Skeletal muscle cell (primary cell): Measurements from ENCODE around the gene ELFN1.
A peak's percentile ranks its signal among the peaks of the same experiment; 100 is the strongest.

Experiments
- DNase-seq: peaks from one replicate; pipeline ENCODE4 v3.0.0-alpha.2; 2010; ENCODE audit warnings: low read depth
- H3K4me3 ChIP-seq: 2 replicates; pipeline ENCODE4 v1.5.1; 2011; ENCODE audit warnings: low read depth, mild to moderate bottlenecking, control low read depth, low read length, moderate library complexity

ELFN1 gene

DNA sequence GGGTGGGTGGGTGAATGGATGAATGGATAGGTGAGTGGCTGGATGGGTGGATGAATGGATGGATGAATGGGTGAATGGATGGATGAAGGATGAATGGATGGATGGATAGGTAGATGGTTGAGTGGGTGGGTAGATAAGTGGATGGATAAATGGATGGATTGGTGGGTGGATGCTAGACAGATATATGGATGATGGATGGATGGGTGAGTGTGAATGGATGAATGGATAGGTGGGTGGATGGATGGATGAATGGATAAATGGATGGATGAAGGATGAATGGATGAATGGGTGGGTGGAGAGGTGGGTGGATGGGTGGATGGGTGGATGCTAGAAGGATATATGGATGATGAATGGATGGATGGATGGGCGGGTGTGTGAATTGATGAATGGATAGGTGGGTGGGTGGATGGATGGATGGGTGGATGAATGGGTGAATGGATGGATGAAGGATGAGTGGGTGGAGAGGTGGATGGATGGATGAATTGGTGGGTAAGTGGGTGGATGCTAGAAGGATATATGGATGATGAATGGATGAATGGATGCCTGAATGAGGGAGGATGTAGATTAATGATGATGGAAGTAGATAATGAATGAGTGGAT is 20.4 kb downstream of the ELFN1 start:
- no peak overlapping the region for H3K4me3 ChIP-seq
- no peak for DNase-seq

GRCh38 chr7:1691096-1691495 is 21.0 kb downstream of the ELFN1 start:
- DNase-seq: no peak
- H3K4me3 ChIP-seq: no peak overlapping the region

- DNase-seq: no peak
- H3K4me3 ChIP-seq: no peak overlapping the region
These were observed 21.8 kb downstream of the ELFN1 start for GRCh38 chr7:1691601-1692514.

DNA sequence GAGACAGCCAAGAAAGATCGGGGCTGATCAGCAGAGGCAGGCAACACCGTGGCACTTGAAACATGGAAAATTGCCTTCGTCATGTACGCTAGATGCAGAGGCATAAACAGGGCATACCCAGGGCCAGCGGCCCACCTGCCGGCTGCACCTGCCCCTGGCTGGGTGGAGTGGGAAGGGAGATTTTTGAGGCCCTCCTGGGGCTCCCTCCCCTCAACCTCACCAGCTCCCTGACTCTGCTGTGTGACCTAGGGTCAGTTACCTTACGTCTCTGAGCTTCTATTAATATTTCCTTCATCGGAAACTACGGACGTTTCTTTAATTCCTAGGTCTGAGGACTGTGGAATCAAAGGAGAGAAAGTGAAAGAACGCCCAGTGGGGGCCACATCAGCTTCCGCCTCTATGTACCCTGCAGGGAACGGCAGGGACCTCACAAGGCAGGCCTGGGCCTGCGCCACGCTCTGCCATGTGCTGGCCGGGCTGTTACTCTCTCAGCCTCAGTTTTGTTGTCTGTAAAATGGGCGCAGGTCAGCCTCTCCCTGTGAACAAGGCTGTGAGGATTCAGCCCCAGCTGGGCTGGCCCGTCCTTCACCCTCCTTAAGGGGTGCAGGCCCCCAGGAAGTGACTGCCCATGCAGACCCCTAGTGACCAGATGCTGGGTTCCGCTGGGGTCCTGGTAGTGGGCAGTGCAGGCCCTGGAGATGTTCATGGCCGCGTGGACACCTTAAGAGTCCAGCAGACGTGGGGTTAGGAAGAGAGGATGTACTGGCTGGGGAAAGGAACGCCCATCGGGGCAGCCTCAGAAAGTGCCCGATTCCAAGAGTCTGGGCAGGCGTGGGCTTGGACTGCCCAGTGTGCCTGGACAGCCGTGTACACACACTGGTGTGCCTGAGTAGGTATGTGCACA is 22.7 kb downstream of the ELFN1 start:
- no peak for DNase-seq
- H3K4me3 ChIP-seq: no peak overlapping the region

GRCh38 chr7:1693419-1693990 is 23.4 kb downstream of the ELFN1 start:
- H3K4me3 ChIP-seq: no peak overlapping the region

GRCh38 chr7:1693991-1694524 is 24.0 kb downstream of the ELFN1 start:
- DNase-seq: peak; percentile 31
- no peak overlapping the region for H3K4me3 ChIP-seq

More at GRCh38 chr7:1693419-1693990, 23.4 kb downstream of the ELFN1 start:
- DNase-seq: no peak

DNA sequence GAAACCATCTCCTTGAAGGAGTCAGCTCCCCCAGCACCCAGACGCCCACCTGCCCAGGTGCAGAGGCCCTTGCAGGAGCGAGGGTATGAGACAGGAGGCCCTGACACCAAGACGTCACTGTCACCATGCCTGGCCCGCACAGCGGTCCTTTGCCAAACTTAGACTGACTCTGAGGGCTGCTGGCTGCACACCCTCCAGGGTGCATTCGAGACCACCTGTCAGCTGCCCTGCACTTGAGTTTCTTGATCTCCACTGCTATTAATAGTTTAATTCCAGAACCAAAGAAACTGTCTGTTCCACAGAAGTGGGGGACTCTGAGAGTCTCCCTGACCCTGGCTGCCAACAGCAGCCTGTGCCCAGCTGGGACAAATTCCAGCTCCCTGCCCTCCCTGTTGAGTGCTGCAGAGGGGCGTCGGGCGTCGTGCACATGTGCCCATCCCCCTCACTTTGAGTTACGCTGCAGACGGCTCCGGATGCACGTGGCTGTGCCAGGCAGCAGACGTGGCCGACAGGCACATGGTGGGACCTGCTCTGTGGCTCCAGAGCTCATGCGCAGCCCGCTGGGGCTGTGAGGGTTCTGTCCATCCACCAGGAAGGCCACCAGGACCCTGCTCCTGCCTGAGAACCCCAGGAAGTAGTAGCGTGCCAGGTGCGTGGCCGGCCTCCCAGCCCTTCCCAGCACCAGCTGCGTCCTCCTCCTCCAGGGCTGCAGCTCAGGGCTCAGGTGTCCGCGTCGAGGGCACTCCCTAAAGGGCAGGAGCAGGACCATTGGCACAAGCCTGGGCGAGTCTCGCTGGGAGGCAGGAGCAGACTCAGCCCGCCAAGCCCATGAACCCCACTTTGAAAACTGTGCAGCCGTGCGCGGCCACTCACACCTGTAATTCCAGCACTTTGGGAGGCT is 24.8 kb downstream of the ELFN1 start:
- DNase-seq: no peak
- no peak overlapping the region for H3K4me3 ChIP-seq

DNA sequence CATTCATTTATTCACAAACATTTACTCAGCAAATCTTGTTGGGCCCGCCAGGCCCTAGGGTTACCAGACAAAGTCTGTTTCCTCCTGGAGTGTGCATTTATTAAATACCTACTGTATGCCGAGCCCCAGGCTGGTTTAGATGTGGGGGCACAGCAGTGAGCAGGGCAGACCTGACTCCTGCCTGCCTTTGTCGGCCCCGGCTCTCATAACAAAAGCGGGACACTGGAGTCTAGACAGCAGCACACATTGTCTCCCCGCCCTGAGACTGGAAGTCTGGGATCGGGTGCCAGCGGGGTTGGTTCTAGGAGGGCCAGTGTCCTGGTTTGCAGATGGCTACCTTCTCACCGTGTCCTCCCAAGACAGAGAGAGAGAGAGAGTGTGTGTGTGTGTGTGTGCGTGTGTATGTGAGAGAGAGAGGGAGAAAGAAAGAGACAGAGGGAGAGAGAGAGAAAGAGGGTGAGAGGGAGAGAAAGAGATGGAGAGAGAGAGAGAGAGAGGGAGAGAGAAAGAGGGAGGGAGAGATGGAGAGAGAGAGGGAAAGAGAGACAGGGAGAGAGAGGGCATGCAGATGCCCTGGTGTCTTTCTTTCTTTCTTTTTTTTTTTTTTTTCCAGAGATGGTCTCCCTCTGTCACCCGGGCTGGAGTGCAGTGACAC is 25.9 kb downstream of the ELFN1 start:
- no peak for DNase-seq
- H3K4me3 ChIP-seq: no peak overlapping the region

DNA sequence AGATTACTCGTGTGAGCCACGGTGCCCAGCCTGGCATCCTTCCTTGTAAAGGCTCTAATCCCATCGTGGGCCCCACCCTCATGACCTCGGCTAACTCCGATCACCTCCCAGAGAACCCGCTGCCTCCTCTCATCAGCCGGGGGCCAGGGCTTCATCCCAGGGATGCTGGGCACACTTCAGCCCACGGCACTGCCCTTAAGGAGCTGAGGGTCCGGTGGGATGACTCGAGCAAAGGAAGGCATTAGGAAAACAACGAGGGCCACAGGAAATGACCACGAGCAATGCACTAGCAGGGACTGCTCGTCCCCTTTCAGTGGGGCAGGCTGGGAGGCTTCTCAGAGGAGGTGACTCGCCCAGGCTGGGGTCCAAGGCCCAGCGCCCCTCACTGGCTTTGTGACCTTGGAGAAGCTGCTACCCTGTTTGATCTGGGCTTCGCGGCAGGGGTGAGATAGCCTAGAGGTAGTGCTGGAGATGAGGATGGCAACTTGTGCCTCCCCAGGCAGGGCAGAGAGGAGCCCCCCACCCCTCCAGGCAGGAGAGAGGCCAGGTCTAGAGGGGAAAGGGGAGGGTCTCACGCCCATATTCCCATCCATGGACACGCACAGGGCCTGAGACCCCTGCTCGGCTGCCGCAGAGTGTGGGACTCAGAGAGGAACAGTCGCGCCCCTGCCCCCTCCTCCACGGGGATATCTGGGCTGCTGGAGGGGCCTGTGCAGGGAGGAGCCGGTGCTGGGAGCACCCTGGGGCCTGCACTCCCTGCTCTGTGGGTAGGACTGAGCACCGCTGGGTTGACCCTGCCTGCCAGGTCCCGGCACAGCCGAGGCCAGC is 26.8 kb downstream of the ELFN1 start:
- no peak overlapping the region for H3K4me3 ChIP-seq
- DNase-seq: no peak

DNA sequence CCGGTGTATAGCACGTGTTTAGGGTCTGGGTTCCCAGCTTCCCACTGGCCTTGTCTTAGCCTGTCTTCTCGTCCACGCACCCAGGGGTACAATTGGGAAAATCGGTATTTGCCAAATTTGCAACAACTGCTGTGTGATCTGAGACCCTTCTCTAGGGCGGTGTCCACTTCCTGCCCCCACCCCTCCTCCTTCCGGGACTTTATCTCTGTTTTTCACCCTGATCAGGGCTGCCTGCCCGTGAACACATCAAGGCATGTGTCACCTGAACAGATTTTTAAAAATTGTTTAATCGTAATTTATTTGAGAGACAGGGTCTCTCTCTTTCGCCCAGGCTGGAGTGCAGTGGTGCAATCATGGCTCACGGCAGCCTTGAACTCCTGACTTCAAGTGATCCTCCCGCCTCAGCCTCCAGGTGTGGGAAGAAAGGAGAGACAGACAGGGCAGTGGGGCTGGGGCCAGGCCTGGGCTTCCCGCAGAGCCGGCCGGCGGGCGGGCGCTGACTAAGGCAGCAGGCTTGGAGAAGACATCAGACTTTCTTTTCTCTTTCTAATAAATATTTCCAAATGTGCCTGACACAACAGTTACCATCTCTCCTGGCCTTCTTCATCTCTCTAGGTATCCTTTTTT is 27.5 kb downstream of the ELFN1 start:
- no peak for DNase-seq
- H3K4me3 ChIP-seq: no peak overlapping the region

GRCh38 chr7:1698201-1698600 is 28.1 kb downstream of the ELFN1 start:
- no peak for DNase-seq
- H3K4me3 ChIP-seq: no peak overlapping the region

GRCh38 chr7:1698951-1699350 is 28.9 kb downstream of the ELFN1 start:
- DNase-seq: no peak
- no peak overlapping the region for H3K4me3 ChIP-seq

DNA sequence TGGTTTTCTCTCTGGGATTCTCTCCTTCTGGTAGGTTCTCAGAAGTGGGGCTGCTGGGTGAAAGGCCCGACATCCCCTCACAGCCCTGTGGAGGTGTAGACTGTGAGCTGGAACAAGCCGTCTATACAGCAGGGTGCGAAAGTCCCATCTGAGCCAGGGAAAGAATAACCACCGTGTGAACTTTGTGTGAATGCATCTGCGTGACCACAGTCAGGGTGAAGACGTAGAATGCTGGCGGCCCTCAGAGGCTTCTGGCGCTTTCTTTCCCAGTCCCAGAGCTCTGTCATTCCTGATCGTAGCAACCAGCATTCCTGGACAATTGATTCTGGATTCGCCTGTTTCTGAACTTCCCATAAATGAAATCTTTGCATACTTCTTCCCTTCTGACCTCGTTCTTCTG is 30.0 kb downstream of the ELFN1 start:
- DNase-seq: no peak
- H3K4me3 ChIP-seq: no peak overlapping the region

- DNase-seq: no peak
These were observed 30.7 kb downstream of the ELFN1 start for GRCh38 chr7:1700536-1701333.

DNA sequence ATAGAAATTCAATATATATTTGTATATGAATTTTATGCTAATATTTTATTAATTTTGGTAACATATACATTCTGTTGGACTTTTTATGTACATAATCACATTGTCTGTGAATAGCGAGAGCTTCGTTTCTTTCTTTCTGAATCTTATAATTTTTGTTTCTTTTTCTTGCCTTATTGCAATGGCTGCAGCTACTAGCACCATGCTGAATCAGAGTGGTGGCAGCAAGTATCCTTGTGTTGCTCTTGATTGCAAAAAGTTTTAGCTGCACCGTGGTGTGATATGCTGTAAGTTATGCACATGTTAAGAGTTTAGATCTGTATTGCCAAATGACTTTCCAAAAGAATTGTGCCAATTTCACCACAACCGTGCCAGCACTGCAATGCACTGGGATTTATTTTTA is 32.6 kb downstream of the ELFN1 start:
- no peak for DNase-seq

More at GRCh38 chr7:1700536-1701333, 30.7 kb downstream of the ELFN1 start:
- H3K4me3 ChIP-seq: no peak overlapping the region

GRCh38 chr7:1703441-1703840 is 33.4 kb downstream of the ELFN1 start:
- no peak for DNase-seq
- H3K4me3 ChIP-seq: no peak overlapping the region

More for the DNA sequence above, 32.6 kb downstream of the ELFN1 start:
- H3K4me3 ChIP-seq: no peak overlapping the region
